NCI-H187 treated with DMSO at 0.1 percent for 48 hours (cell line): ENCODE measurements around the gene DISP3.

Experiments
- DNase-seq: peaks from one replicate; lab custom pipeline; 2025; lab: John Stamatoyannopoulos, UW

DISP3 gene

GRCh38 chr1:11478571-11479374 lies at the start of gene DISP3:
TSS of gene DISP3 (plus strand) at chr1:11479155. CDS start at chr1:11500993, 21,838 bp downstream.
- DNase-seq, result peak; percentile 68

- no peak for DNase-seq
Observed at GRCh38 chr1:11429226-11429625, 49.7 kb upstream of the DISP3 start.

GRCh38 chr1:11429935-11430334 lies 49.0 kb upstream of the DISP3 start:
- DNase-seq, result no peak

- DNase-seq, result no peak
Observed at GRCh38 chr1:11431941-11432507, 46.9 kb upstream of the DISP3 start.

- DNase-seq, result no peak
Observed at GRCh38 chr1:11432526-11432925, 46.4 kb upstream of the DISP3 start.

GRCh38 chr1:11434501-11434900 lies 44.5 kb upstream of the DISP3 start:
- no peak for DNase-seq

- DNase-seq, result no peak
Observed at GRCh38 chr1:11434926-11435325, 44.0 kb upstream of the DISP3 start.

- DNase-seq, result no peak
Observed at GRCh38 chr1:11438996-11439395, 40.0 kb upstream of the DISP3 start.

GRCh38 chr1:11441211-11441952 lies 37.6 kb upstream of the DISP3 start:
- DNase-seq, result no peak

- DNase-seq, result no peak
Observed at GRCh38 chr1:11443043-11443442, 35.9 kb upstream of the DISP3 start.

- DNase-seq, result no peak
Observed at GRCh38 chr1:11443961-11444658, 34.8 kb upstream of the DISP3 start.

- DNase-seq, result no peak
Observed at GRCh38 chr1:11444907-11445306, 34.0 kb upstream of the DISP3 start.

- DNase-seq, result no peak
Observed at GRCh38 chr1:11447903-11448302, 31.1 kb upstream of the DISP3 start.

- DNase-seq, result no peak
Observed at GRCh38 chr1:11448373-11449099, 30.4 kb upstream of the DISP3 start.

- DNase-seq, result no peak
Observed at GRCh38 chr1:11449100-11449403, 29.9 kb upstream of the DISP3 start.

- DNase-seq, result no peak
Observed at GRCh38 chr1:11450310-11450709, 28.6 kb upstream of the DISP3 start.

- DNase-seq, result no peak
Observed at GRCh38 chr1:11453742-11454491, 25.0 kb upstream of the DISP3 start.

GRCh38 chr1:11455967-11456570 lies 22.9 kb upstream of the DISP3 start:
- DNase-seq, result no peak

GRCh38 chr1:11456965-11457364 lies 22.0 kb upstream of the DISP3 start:
- DNase-seq, result no peak

- no peak for DNase-seq
Observed at GRCh38 chr1:11458811-11459275, 20.1 kb upstream of the DISP3 start.
